ENCODE results near the gene CNTD1. TPM values are rescaled to one million over a fixed set of nuclear protein-coding genes. Genes with fewer than 3 reads are reported as not detected.

The CNTD1 gene
- total RNA-seq, 1 experiment from 2014 or later, result not detected

GRCh38 chr17:42804918-42805367 is 6.3 kb downstream of the CNTD1 start:
- no peak for DNase-seq (ENCODE audit: low spot score)

- no peak for DNase-seq (ENCODE audit: low spot score)
Measured at GRCh38 chr17:42806249-42806648, 7.6 kb downstream of the CNTD1 start.

- peak; percentile 23 for DNase-seq (ENCODE audit: low spot score)
Measured at GRCh38 chr17:42809250-42809649, 10.6 kb downstream of the CNTD1 start.

- no peak for DNase-seq (ENCODE audit: low spot score)
Measured at GRCh38 chr17:42814633-42815399, 16.2 kb downstream of the CNTD1 start.

- no peak for DNase-seq (ENCODE audit: low spot score)
Measured at GRCh38 chr17:42817866-42818265, 19.2 kb downstream of the CNTD1 start.

GRCh38 chr17:42818379-42818778 is 19.7 kb downstream of the CNTD1 start:
- no peak for DNase-seq (ENCODE audit: low spot score)

GRCh38 chr17:42819939-42820535 is 21.4 kb downstream of the CNTD1 start:
- peak; percentile 48 for DNase-seq (ENCODE audit: low spot score)

GRCh38 chr17:42821176-42821575 is 22.5 kb downstream of the CNTD1 start:
- no peak for DNase-seq (ENCODE audit: low spot score)

- DNase-seq (ENCODE audit: low spot score), result no peak
Measured at GRCh38 chr17:42827472-42827871, 28.8 kb downstream of the CNTD1 start.

GRCh38 chr17:42830971-42831370 is 32.3 kb downstream of the CNTD1 start:
- no peak for DNase-seq (ENCODE audit: low spot score)

GRCh38 chr17:42832213-42832933 is 33.7 kb downstream of the CNTD1 start:
- no peak for DNase-seq (ENCODE audit: low spot score)

GRCh38 chr17:42832934-42833766 is 34.5 kb downstream of the CNTD1 start, which contains the start of gene PSME3:
Gene PSME3 (plus strand): TSS chr17:42833397. CDS start chr17:42833632, 235 bp downstream.
- peak; percentile 85 for DNase-seq (ENCODE audit: low spot score)

GRCh38 chr17:42833767-42834422 is 35.2 kb downstream of the CNTD1 start:
- DNase-seq (ENCODE audit: low spot score), result no peak

GRCh38 chr17:42835732-42836131 is 37.1 kb downstream of the CNTD1 start:
- DNase-seq (ENCODE audit: low spot score), result no peak

GRCh38 chr17:42841975-42842685 is 43.5 kb downstream of the CNTD1 start:
- DNase-seq (ENCODE audit: low spot score), result no peak

GRCh38 chr17:42843358-42843934 is 44.8 kb downstream of the CNTD1 start:
- peak; percentile 51 for DNase-seq (ENCODE audit: low spot score)

- no peak for DNase-seq (ENCODE audit: low spot score)
Measured at GRCh38 chr17:42844271-42844670, 45.6 kb downstream of the CNTD1 start, which contains the start of gene AOC2. Gene AOC2 (plus strand): TSS chr17:42844580. CDS start chr17:42844627, 47 bp downstream.

GRCh38 chr17:42844761-42845555 is 46.3 kb downstream of the CNTD1 start:
- no peak for DNase-seq (ENCODE audit: low spot score)

- no peak for DNase-seq (ENCODE audit: low spot score)
Measured at GRCh38 chr17:42845556-42845917, 46.9 kb downstream of the CNTD1 start.
